HG02884 (cell line): Measurements from ENCODE around the gene NSUN6.
"Not testable (repeated sequence)": the region's sequence is repeated elsewhere in the genome, so short reads cannot be mapped to it uniquely, and the experiment has no call there.

ENCODE experiments used
- ATAC-seq: cut with Tn5 transposase; IDR thresholded peaks from one replicate; pipeline ENCODE4 v1.9.1; 2021; ENCODE audit warnings: mild to moderate bottlenecking, moderate library complexity; ENCODE audit not compliant: unreplicated experiment

Gene NSUN6

DNA sequence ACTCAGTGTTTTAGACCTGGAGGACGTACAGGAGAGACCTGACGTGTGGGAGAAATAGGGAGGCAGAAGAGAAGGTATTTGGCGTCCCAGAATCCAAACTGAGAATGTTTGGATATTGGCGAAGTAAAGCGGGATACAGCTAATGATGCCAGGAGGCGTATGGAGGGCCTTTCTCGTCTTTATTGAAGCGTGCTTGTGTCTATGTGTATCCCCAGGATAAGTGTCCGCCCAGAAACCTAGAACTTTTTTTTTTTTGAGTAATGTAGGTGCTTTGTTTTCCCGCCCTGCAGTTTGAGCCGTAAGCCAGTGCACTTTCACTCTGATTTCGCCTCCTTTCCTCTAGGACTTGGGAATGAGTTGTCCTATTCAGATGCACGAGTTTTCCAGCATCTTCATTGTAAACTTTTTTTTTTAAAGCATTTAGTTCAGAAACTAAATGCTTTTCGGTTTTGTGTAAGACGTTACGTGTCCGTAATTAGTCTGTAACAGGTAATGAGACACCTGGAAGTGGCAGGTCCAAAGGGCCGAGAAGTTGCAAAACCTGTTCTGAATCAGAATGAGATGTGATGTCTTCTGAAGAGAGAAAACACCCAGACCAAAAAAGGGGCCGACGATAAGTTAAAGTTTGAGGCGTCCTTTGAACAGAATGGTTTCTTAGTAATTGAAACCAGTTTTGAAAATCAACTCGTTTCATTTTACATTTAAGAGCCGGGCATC lies 8.6 kb upstream of the NSUN6 start:
- peak; percentile 21 for ATAC-seq

DNA sequence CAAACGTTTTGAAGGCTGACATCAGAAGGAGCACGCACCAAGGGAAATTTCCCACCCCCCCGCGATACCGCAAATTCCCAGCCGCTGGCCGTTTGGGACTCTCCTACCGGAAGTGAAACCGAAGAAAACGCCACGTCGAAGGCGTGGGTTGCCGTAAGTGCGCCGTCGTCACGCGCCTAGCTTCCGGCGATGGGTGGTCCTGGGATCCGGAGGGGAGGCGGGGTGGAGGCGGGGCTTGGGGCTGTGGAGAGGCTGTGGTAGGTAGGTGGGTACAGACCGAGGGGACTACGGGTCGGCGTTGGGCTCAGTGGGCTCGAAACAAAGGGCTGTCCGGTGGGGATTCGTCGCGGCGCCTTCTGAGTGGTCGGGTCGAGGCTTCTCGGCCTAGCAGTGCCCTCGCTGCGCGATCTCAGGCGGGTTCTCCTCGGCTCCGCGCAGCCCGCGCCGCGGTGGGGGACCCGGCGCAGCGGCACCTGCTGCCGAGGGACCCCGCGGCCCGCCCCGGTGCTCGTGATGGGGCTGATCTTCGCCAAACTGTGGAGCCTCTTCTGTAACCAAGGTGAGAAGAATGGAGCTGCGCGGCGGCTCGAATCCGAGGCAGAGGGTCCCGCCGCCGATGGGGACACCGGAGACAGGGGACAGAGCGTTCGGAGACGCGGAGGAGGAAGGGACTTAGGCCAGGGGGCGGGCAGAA lies 7.9 kb upstream of the NSUN6 start, which contains the start of gene ARL5B:
ARL5B (plus strand) TSS at position 307 of the 694 bp plus-strand sequence; CDS start at position 514, 207 bp downstream.
- peak; percentile 84 for ATAC-seq

DNA sequence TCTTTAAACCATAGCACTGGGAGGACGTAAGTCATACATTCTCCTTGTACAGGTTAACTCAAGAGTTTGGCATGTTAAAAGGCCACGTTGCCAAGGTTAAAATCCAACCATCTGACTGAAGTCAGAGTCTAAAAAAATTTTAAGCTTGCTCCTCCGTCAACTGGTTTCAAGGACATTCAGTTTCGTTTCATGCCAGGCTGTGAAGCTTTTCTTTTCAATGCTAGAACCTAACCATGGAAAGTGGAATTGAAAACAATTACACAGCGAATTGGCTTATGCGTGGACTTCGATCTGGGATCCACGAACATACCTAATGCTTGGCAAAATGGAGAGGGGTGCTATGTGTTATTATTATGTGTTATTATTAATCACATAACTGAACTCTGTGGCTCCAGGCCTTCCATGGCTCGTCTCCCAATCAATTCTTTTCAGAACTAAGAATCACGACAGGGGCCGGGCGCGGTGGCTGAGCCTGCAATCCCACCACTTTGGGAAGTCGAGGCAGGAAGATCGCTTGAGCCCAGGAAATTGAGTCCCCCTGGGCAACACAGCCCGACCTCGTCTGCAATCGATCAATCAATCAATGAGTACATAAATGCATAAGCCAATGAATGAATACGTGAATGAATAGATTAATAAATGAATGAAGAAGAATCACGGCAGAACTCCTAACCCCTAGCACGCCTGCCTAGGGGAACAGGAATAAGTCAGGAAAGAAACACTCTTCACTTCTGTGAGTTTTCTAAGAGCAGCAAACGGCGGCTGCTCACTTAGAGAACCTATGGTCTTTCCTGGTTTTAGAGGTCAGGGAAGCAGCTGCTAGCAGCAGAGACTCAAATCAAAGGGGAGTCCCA lies 7.1 kb upstream of the NSUN6 start:
- no peak for ATAC-seq

DNA sequence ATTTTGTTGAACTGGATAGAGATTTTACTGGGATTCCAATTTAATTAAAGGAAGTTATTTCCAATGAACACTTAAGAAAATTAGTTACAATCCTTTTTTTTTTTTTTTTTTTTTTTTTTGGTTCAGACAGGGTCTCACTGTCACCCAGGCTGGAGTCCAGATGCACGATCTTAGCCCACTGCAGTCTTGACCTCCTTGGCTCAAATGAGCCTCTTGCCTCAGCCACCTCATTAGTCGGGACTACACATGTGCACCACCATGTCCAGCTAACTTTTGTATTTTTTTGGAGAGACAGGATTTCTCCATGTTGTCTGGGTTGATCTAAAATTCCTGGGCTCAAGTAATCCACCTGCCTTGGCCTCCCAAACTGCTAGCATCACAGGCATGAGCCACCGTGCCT lies 5.3 kb upstream of the NSUN6 start:
- ATAC-seq: no peak

DNA sequence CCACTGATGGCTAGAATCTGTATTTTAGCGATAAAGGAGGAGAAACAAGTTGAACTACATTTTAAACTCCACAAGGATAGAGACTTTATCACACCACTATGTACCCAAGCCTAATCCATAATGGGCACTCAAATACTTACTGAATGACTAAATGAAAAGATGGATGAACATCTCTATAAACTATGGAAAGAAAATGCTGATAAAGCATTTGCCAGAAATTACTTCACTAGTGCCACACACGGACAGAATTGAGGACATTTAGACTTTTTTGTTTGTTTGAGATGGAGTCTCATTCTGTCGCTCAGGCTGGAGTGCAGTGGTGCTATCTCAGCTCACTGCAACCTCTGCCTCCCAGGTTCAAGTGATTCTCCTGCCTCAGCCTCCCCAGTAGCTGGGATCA lies 1.7 kb upstream of the NSUN6 start:
- no peak for ATAC-seq

DNA sequence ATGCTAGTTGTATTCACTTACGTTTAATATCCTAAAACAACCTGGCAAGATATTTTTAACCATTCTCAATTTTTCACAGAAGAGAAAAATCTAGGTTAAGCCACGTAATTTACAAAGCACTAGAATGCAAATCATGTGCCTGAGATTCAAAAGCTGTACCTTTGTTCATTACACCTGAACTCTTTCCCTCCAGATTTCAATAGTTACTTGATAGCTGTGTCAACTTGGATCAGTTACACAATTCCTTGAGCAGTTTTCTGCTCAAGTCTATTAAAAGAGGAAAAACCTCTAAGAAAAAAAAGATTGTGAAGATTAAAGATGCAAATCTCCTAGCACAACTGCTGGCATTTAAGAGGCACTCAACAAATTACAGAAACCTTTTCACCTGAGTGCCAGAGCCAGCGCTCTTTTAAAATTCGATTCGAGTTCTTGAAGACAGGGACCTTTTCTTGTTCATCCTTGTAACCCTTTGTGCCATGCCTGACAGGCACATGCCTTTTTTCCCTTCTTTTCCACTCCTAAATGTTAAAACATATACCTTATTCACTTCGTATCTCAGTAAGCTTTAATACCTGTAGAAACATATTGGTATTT lies 886 bp downstream of the NSUN6 start:
- no peak for ATAC-seq

DNA sequence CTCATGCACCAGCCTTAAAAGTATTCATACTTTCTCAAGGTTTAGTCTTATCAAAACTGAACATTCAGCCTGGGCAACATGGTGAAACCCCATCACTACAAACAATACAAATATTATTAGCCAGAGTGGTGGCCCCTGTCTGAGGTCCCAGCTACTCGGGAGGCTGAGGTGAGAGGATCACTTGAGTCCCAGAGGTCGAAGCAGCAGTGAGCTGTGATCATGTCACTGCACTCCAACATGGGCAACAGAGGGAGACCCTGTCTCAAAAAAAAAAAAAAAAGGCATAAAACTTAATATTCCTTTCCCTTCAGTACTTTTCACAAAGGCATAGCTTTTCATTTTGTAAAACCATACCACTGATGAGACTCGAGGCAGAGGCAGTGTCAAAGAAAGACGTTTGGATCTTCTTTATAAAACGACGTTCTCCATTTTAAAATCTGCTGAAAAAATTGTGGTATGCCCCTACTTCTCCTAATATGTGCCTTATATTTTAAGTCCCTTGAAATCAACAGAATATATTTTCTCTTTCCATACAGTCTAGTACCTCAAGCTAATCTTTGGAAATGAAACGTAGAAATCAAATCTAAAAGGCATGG lies 1.9 kb downstream of the NSUN6 start:
- ATAC-seq: no peak

DNA sequence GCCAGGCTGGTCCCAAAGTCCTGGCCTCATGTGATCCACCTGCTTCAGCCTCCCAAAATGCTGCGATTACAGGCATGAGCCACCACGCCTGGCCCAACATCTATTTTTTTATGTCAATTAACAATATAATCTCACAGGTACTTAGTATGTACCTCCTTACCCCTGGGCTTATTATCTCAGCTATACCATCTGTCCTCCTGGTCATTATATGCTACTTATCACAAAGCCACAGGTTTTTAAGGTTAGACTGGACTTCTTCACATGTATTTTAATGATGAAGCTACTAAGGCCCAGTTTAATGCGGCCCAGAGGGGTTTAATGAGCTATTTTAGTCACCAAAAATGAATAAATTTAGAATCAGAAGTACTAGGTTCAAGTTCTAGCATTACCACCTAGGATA lies 3.4 kb downstream of the NSUN6 start:
- no peak for ATAC-seq

DNA sequence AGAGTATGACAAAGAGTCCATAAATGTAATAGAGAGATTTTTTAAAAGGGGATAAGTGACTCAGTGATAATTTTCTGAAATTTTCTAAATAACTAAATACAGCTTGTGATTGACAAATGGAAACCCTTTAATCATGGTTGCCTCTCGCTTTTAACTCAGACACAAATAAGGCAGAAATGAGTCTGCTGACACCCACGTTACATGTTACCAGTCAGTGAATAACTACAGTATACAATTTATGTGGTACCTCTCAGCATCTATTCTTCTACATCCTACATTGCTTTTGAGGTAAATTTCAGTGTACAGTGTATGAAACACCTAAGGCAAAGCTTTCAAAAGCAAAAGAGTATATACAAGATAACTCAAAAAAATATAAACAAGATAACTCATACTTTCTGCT lies 4.2 kb downstream of the NSUN6 start:
- no peak for ATAC-seq

DNA sequence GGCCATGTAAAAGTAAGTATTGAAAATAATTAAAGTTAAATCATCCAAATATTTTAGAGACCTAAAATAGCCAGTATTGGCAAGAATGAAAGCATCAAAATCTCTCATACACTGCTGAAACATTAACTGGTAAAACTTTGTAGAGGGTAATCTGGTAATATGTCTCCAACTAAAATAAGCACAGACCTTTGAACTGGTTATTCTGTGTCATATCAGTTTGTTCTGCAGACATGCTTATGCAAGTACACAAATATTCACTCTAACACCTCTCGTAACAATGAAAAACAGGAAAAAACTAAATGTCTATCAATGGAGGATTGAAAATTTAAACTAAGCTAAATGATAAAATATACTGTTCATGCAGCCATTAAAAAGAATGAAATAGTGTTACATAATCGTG lies 11.7 kb downstream of the NSUN6 start:
- not testable (repeated sequence) for ATAC-seq

DNA sequence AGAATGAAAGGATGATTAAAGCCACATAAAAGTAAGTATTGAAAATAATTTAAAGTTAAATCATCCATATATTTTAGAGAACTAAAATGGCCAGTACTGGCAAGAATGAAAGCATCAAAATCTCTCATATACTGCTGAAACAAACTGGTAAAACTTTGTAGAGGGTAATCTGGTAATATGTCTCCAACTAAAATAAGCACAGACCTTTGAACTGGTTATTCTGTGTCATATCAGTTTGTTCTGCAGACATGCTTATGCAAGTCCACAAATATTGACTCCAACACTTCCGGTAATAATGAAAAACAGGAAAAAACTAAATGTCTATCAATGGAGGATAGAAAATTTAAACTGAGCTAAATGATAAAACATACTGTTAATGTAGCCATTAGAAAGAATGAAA lies 14.0 kb downstream of the NSUN6 start:
- ATAC-seq: not testable (repeated sequence)

DNA sequence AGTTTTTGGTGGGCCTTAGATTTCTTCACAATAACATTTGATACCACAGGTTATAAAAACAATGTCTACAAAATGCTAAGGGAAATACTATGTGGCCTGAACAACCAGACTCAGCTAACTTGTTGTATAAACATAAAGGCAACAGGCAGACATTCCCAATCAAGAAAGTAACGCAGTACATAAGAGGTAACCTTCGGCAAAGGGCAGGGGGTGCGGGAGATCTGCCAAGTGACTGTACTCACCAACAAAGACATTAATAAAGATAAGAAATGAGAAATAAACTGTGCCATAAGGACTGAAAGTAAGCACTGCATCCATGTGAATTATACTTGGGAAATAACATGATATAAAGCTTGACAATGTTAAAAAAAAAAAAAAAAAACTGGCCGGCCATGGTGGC lies 15.4 kb downstream of the NSUN6 start:
- ATAC-seq: no peak

DNA sequence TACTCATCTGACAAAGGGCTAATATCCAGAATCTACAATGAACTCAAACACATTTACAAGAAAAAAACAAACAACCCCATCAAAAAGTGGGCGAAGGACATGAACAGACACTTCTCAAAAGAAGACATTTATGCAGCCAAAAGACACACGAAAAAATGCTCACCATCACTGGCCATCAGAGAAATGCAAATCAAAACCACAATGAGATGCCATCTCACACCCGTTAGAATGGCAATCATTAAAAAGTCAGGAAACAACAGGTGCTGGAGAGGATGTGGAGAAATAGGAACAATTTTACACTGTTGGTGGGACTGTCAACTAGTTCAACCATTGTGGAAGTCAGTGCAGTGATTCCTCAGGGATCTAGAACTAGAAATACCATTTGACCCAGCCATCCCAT lies 18.9 kb downstream of the NSUN6 start:
- not testable (repeated sequence) for ATAC-seq

DNA sequence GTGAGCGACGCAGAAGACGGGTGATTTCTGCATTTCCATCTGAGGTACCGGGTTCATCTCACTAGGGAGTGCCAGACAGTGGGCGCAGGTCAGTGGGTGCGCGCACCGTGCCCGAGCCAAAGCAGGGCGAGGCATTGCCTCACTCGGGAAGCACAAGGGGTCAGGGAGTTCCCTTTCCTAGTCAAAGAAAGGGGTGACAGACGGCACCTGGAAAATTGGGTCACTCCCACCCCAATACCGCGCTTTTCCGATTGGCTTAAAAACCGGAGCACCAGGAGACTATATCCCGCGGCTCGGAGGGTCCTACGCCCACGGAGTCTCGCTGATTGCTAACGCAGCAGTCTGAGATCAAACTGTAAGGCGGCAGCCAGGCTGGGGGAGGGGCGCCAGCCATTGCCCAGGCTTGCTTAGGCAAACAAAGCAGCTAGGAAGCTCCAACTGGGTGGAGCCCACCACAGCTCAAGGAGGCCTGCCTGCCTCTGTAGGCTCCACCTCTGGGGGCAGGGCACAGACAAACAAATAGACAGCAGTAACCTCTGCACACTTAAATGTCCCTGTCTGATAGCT lies 23.9 kb downstream of the NSUN6 start:
- ATAC-seq: not testable (repeated sequence)

DNA sequence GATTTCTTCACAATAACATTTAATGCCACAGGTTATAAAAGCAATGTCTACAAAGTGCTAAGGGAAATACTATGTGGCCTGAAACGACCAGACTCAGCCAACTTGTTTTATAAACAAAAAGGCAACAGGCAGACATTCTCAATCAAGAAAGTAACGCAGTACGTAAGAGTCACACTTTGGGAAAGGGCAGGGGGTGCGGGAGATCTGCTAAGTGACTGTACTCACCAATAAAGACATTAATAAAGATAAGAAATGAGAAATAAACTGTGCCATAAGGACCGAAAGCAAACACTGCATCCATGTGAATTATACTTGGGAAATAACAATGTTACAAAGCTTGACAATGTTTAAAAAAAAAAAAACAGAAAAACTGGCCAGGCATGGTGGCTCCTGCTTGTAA lies 25.5 kb downstream of the NSUN6 start:
- ATAC-seq: no peak

DNA sequence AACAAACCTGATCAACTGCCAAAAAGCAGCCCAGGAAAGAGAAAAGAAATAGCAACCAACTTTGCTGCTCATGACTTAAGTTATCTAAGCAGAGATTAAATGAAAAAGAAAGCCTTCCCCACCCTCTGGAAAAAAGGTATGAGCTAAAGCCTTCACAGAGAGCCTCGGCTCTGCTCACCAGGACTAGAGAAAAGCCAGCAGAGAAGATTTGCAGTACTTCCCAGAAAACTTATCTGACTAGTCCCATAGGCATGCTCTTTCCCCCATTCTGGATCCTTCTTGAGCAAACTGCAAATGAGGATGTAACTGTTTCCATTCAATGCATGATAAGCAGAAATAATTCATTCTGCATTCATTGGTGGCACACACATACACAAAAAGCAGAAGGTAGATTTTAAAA lies 27.7 kb downstream of the NSUN6 start:
- ATAC-seq: not testable (repeated sequence)

DNA sequence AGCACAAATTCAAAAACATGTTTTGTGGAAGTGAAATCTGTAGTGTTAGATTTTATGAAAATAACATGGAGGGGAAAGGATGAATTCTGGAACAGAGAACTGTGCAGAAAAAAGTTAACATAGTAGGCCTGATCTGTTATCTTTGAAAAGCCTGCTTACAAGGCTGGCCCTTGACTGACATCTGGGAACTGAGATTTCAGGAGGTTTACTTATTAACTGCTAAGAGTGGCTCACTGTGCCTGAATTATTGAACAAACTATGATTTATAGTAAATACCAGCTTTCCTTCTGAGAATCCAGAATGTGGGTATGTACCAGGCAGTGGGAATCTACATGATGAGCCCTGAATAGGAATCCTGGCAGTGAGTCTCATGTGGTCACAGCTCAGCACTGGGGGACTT lies 30.5 kb downstream of the NSUN6 start:
- ATAC-seq: no peak

DNA sequence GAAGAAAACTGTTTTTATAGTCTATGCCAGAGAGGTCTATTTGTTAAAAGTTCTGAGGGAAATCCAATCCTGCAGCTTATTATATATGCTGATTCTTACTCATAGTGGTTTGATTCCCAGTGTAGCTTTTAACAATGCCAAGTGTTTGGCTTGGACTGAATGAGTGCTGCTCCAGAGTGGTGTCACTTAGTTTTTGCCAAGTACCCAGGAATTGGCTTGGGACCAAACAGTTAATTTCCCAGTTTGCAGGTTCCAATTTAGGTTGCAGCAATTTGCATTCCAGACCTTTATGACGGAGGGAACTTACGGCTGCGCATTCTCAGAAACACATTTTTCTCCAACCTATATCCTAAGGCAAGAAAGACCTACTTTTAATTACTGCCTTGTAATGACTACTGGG lies 32.4 kb downstream of the NSUN6 start:
- no peak for ATAC-seq

DNA sequence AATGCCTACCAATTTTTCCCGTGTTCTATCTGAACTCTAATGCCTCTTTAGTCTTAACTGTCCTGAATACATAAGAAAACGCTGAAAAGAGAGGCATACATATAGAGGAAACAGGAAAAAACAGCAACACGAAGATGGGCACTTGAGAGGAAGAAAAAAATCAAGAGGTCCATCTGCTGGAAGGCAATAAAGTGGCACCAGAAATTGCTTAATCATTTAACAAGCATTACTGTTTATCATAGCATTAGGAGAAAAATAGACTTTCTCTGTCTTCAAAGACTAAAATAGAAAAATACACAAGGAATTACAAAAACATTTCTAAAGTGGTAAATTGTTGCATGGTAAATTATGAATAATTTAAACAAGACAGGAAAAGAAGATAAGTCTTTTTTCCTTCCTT lies 35.0 kb downstream of the NSUN6 start:
- ATAC-seq: no peak

DNA sequence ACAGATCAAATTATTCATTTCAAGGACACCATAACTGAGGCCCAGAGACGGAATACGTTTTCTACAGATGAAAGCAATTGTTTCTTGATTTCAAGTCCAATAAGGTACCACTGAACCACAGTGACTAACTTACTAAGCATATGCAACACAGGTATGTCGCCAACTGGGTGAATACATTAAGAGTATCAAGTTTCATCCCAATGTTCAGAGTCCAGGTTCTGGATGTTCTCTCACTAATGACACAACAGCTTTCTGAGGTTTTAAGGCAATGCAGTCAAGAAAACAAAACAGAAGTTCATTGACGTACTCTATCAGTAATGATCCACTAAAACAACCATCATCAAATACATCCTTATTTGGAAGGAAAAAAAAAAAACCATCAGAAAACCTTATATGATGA lies 35.8 kb downstream of the NSUN6 start:
- no peak for ATAC-seq

DNA sequence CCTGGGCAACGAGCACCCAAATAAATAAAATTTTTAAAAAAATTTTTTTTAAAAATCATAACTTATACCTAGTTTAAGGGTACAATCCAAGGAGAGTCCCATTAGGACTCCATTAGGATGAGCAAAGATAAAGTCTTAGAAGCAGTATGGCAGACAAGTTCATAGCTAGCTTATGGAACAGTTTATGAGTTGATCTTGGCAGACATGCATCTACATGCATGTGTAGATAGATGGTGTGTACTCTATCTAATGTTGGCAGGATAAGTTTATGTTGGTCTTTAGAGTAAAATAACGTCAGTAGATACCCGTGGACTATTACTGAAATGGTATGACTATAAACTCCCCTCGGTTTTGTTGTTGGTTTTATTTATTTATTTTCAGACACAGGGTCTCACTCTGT lies 40.2 kb downstream of the NSUN6 start:
- ATAC-seq: no peak
